ENCODE data around the gene ABCC5.

The ABCC5 gene

GRCh38 chr3:183991403-183991802 is 26.3 kb downstream of the ABCC5 start:
- Histone ChIP-seq H3K4me1 (ENCODE audit: control insufficient read depth in 1 of 2, insufficient read depth in 2 of 2, low read length in 2 of 2) (no peaks in the 10 kb centered on the region), H3K9me3 (ENCODE audit: control insufficient read depth in 1 of 2, low read length in 2 of 2) (no peaks in the 10 kb centered on the region), H3K27ac (ENCODE audit: low read length) (no peak overlapping the region), H3K4me3 (ENCODE audit: low read depth in 1 of 2, low read length in 2 of 2) (no peak overlapping the region), H3K36me3 (ENCODE audit: control insufficient read depth in 1 of 2, insufficient read depth in 2 of 2, low read length in 2 of 2) (peaks cover 10 to 21% of the 10 kb centered on the region in 2 donors), H3K27me3 (ENCODE audit: low read depth, low read length) (no peaks in the 10 kb centered on the region)

- Histone ChIP-seq H3K4me1 (ENCODE audit: control insufficient read depth in 1 of 2, insufficient read depth in 2 of 2, low read length in 2 of 2) (peaks cover 0 to 17% of the 10 kb centered on the region in 2 donors), H3K27me3 (ENCODE audit: low read depth, low read length) (no peaks in the 10 kb centered on the region), H3K27ac (ENCODE audit: low read length) (no peak overlapping the region), H3K36me3 (ENCODE audit: control insufficient read depth in 1 of 2, insufficient read depth in 2 of 2, low read length in 2 of 2) (peaks cover 15 to 30% of the 10 kb centered on the region in 2 donors), H3K9me3 (ENCODE audit: control insufficient read depth in 1 of 2, low read length in 2 of 2) (no peaks in the 10 kb centered on the region), H3K4me3 (ENCODE audit: low read depth in 1 of 2, low read length in 2 of 2) (no peak overlapping the region)
These were observed 29.4 kb downstream of the ABCC5 start for GRCh38 chr3:183988216-183988790.

- Histone ChIP-seq H3K27me3 (ENCODE audit: low read depth, low read length) (no peaks in the 10 kb centered on the region), H3K4me3 (ENCODE audit: low read depth in 1 of 2, low read length in 2 of 2) (no peak overlapping the region), H3K9me3 (ENCODE audit: control insufficient read depth in 1 of 2, low read length in 2 of 2) (no peaks in the 10 kb centered on the region), H3K4me1 (ENCODE audit: control insufficient read depth in 1 of 2, insufficient read depth in 2 of 2, low read length in 2 of 2) (peaks cover 0 to 17% of the 10 kb centered on the region in 2 donors), H3K36me3 (ENCODE audit: control insufficient read depth in 1 of 2, insufficient read depth in 2 of 2, low read length in 2 of 2) (peaks cover 21 to 41% of the 10 kb centered on the region in 2 donors), H3K27ac (ENCODE audit: low read length) (no peak overlapping the region)
These were observed 30.6 kb downstream of the ABCC5 start for GRCh38 chr3:183987000-183987600.

- no peaks in the 10 kb centered on the region for H3K27me3 ChIP-seq (ENCODE audit: low read depth, low read length)
- no peak overlapping the region for H3K27ac ChIP-seq (ENCODE audit: low read length)
- H3K4me1 ChIP-seq (ENCODE audit: control insufficient read depth in 1 of 2, insufficient read depth in 2 of 2, low read length in 2 of 2) = peaks cover 0 to 17% of the 10 kb centered on the region in 2 donors
- H3K36me3 ChIP-seq (ENCODE audit: control insufficient read depth in 1 of 2, insufficient read depth in 2 of 2, low read length in 2 of 2) = peaks cover 31 to 41% of the 10 kb centered on the region in 2 donors
- H3K9me3 ChIP-seq (ENCODE audit: control insufficient read depth in 1 of 2, low read length in 2 of 2) = no peaks in the 10 kb centered on the region
- no peak overlapping the region for H3K4me3 ChIP-seq (ENCODE audit: low read depth in 1 of 2, low read length in 2 of 2)
These were observed 32.6 kb downstream of the ABCC5 start for GRCh38 chr3:183984749-183985729.

- H3K4me1 ChIP-seq (ENCODE audit: control insufficient read depth in 1 of 2, insufficient read depth in 2 of 2, low read length in 2 of 2) = peaks cover 0 to 17% of the 10 kb centered on the region in 2 donors
- no peaks in the 10 kb centered on the region for H3K9me3 ChIP-seq (ENCODE audit: control insufficient read depth in 1 of 2, low read length in 2 of 2)
- H3K27ac ChIP-seq (ENCODE audit: low read length) = no peak overlapping the region
- H3K36me3 ChIP-seq (ENCODE audit: control insufficient read depth in 1 of 2, insufficient read depth in 2 of 2, low read length in 2 of 2) = peaks cover 31 to 41% of the 10 kb centered on the region in 2 donors
- H3K4me3 ChIP-seq (ENCODE audit: low read depth in 1 of 2, low read length in 2 of 2) = no peak overlapping the region
- H3K27me3 ChIP-seq (ENCODE audit: low read depth, low read length) = no peaks in the 10 kb centered on the region
These were observed 33.5 kb downstream of the ABCC5 start for GRCh38 chr3:183984127-183984740.

GRCh38 chr3:183981990-183982644 is 35.6 kb downstream of the ABCC5 start:
- Histone ChIP-seq H3K9me3 (ENCODE audit: control insufficient read depth in 1 of 2, low read length in 2 of 2) (no peaks in the 10 kb centered on the region), H3K4me3 (ENCODE audit: low read depth in 1 of 2, low read length in 2 of 2) (no peak overlapping the region), H3K27ac (ENCODE audit: low read length) (no peak overlapping the region), H3K36me3 (ENCODE audit: control insufficient read depth in 1 of 2, insufficient read depth in 2 of 2, low read length in 2 of 2) (peaks cover 25 to 33% of the 10 kb centered on the region in 2 donors), H3K4me1 (ENCODE audit: control insufficient read depth in 1 of 2, insufficient read depth in 2 of 2, low read length in 2 of 2) (peaks cover 0 to 17% of the 10 kb centered on the region in 2 donors), H3K27me3 (ENCODE audit: low read depth, low read length) (no peaks in the 10 kb centered on the region)

GRCh38 chr3:183980403-183980802 is 37.3 kb downstream of the ABCC5 start:
- no peaks in the 10 kb centered on the region for H3K9me3 ChIP-seq (ENCODE audit: control insufficient read depth in 1 of 2, low read length in 2 of 2)
- H3K4me1 ChIP-seq (ENCODE audit: control insufficient read depth in 1 of 2, insufficient read depth in 2 of 2, low read length in 2 of 2) = peaks cover 0 to 15% of the 10 kb centered on the region in 2 donors
- H3K27me3 ChIP-seq (ENCODE audit: low read depth, low read length) = no peaks in the 10 kb centered on the region
- no peak overlapping the region for H3K27ac ChIP-seq (ENCODE audit: low read length)
- no peak overlapping the region for H3K4me3 ChIP-seq (ENCODE audit: low read depth in 1 of 2, low read length in 2 of 2)
- H3K36me3 ChIP-seq (ENCODE audit: control insufficient read depth in 1 of 2, insufficient read depth in 2 of 2, low read length in 2 of 2) = peaks cover 18 to 35% of the 10 kb centered on the region in 2 donors

- peaks cover 4 to 27% of the 10 kb centered on the region in 2 donors for H3K36me3 ChIP-seq (ENCODE audit: control insufficient read depth in 1 of 2, insufficient read depth in 2 of 2, low read length in 2 of 2)
- H3K27ac ChIP-seq (ENCODE audit: low read length) = no peak overlapping the region
- no peaks in the 10 kb centered on the region for H3K9me3 ChIP-seq (ENCODE audit: control insufficient read depth in 1 of 2, low read length in 2 of 2)
- H3K4me3 ChIP-seq (ENCODE audit: low read depth in 1 of 2, low read length in 2 of 2) = no peak overlapping the region
- H3K4me1 ChIP-seq (ENCODE audit: control insufficient read depth in 1 of 2, insufficient read depth in 2 of 2, low read length in 2 of 2) = no peaks in the 10 kb centered on the region
- H3K27me3 ChIP-seq (ENCODE audit: low read depth, low read length) = no peaks in the 10 kb centered on the region
These were observed 41.6 kb downstream of the ABCC5 start for GRCh38 chr3:183975981-183976662.

GRCh38 chr3:183968666-183969245 is 48.9 kb downstream of the ABCC5 start:
- no peaks in the 10 kb centered on the region for H3K27me3 ChIP-seq (ENCODE audit: low read depth, low read length)
- H3K4me1 ChIP-seq (ENCODE audit: control insufficient read depth in 1 of 2, insufficient read depth in 2 of 2, low read length in 2 of 2) = no peaks in the 10 kb centered on the region
- H3K36me3 ChIP-seq (ENCODE audit: control insufficient read depth in 1 of 2, insufficient read depth in 2 of 2, low read length in 2 of 2) = peaks cover 22 to 69% of the 10 kb centered on the region in 2 donors
- no peaks in the 10 kb centered on the region for H3K9me3 ChIP-seq (ENCODE audit: control insufficient read depth in 1 of 2, low read length in 2 of 2)
- H3K4me3 ChIP-seq (ENCODE audit: low read depth in 1 of 2, low read length in 2 of 2) = no peak overlapping the region
- H3K27ac ChIP-seq (ENCODE audit: low read length) = no peak overlapping the region

GRCh38 chr3:183967693-183968092 is 50.0 kb downstream of the ABCC5 start:
- Histone ChIP-seq H3K4me1 (ENCODE audit: control insufficient read depth in 1 of 2, insufficient read depth in 2 of 2, low read length in 2 of 2) (no peaks in the 10 kb centered on the region), H3K27ac (ENCODE audit: low read length) (no peak overlapping the region), H3K36me3 (ENCODE audit: control insufficient read depth in 1 of 2, insufficient read depth in 2 of 2, low read length in 2 of 2) (peaks cover 22 to 79% of the 10 kb centered on the region in 2 donors), H3K9me3 (ENCODE audit: control insufficient read depth in 1 of 2, low read length in 2 of 2) (no peaks in the 10 kb centered on the region), H3K4me3 (ENCODE audit: low read depth in 1 of 2, low read length in 2 of 2) (no peak overlapping the region), H3K27me3 (ENCODE audit: low read depth, low read length) (no peaks in the 10 kb centered on the region)

Measured in muscle layer of duodenum (tissue), 2 donors.